Upper lobe of left lung (tissue), 6 donors: Measurements from ENCODE around the gene KRT1. TPM values are rescaled to one million over a fixed set of nuclear protein-coding genes. Genes with fewer than 3 reads are reported as not detected.

Experiments used
- ATAC-seq, 2 donors: fragments of 200-7000 bp; cut with Tn5 transposase; one replicate each; pipeline ENCODE4 v1.9.1; 2022; ENCODE audit warnings: mild to moderate bottlenecking in 2 of 2, moderate library complexity in 2 of 2; ENCODE audit not compliant: low FRiP score in 2 of 2
- DNase-seq, 2 donors: peaks; one replicate each; pipeline ENCODE4 v3.0.0-alpha.2; 2019 to 2020
- H3K27ac ChIP-seq, 4 donors: fragments of 200-600 bp; sonication (generic); one replicate each; pipeline ENCODE4 v1.5.1; 2016 to 2019
- H3K27me3 ChIP-seq, 4 donors: fragments of 200-600 bp; sonication (generic); one replicate each; pipeline ENCODE4 v1.5.1; 2017 to 2019
- H3K36me3 ChIP-seq, 4 donors: fragments of 200-600 bp; sonication (generic); one replicate each; pipeline ENCODE4 v1.5.1; 2016 to 2019
- H3K4me1 ChIP-seq, 4 donors: fragments of 200-600 bp; sonication (generic); one replicate each; pipeline ENCODE4 v1.5.1; 2018 to 2019
- H3K4me3 ChIP-seq, 4 donors: fragments of 200-600 bp; sonication (generic); one replicate each; pipeline ENCODE4 v1.5.1; 2017 to 2019; ENCODE audit warnings: mild to moderate bottlenecking in 2 of 4, moderate library complexity in 1 of 4
- H3K9me3 ChIP-seq, 4 donors: fragments of 200-600 bp; sonication (generic); one replicate each; pipeline ENCODE4 v1.5.1; 2018 to 2019
- EP300 ChIP-seq, 4 donors: sonication (generic); formaldehyde crosslinking; IDR thresholded peaks; one replicate each; pipeline ENCODE4 v1.5.1; 2017; ENCODE audit warnings: antibody characterized with exemption in 4 of 4, control low read depth in 2 of 4
- POLR2A ChIP-seq, 4 donors: fragments of 450-650 bp; IDR thresholded peaks; one replicate each; pipeline ENCODE4 v1.5.1; 2016 to 2017; ENCODE audit warnings: antibody characterized with exemption in 4 of 4, mild to moderate bottlenecking in 2 of 4
- POLR2AphosphoS5 ChIP-seq, 2 donors: sonication (generic); formaldehyde crosslinking; IDR thresholded peaks; one replicate each; pipeline ENCODE4 v1.5.1; 2017; ENCODE audit warnings: antibody characterized with exemption in 2 of 2
- WGBS, 2 donors: methylation state at CpG; one replicate each; pipeline ENCODE4 v1.1.5; 2017 to 2018; 5-methylcytosine and 5-hydroxymethylcytosine counted together
- total RNA-seq, 6 donors: library from RNA; depleted of rRNA in 4 of 6; stranded (reverse); fragments of >200 nt in 4 of 6; gene quantifications; one replicate each; pipeline versions ENCODE4 v1.1.0 to v1.2.1, GENCODE V29; 2016 to 2021
- TF ChIP-seq, protein P1 (sequence below), 6 experiments: fragments of 450-650 bp in 4 of 6; fragments of 200-600 bp in 2 of 6; sonication (generic) in 2 of 6; IDR thresholded peaks; one replicate each; pipeline ENCODE4 v1.5.1; 2016 to 2019; ENCODE audit warnings: antibody characterized with exemption in 6 of 6
- donor health status: DM: no; HTN: no; CAD: no; lungs with moderate emphysema.
- donor health status: DM: no; HTN: yes; CAD: no; lungs with severe emphysema.

The KRT1 gene
- total RNA-seq, 6 donors from 2014 or later: 0.37 to 2.4 TPM; not detected in 4

DNA sequence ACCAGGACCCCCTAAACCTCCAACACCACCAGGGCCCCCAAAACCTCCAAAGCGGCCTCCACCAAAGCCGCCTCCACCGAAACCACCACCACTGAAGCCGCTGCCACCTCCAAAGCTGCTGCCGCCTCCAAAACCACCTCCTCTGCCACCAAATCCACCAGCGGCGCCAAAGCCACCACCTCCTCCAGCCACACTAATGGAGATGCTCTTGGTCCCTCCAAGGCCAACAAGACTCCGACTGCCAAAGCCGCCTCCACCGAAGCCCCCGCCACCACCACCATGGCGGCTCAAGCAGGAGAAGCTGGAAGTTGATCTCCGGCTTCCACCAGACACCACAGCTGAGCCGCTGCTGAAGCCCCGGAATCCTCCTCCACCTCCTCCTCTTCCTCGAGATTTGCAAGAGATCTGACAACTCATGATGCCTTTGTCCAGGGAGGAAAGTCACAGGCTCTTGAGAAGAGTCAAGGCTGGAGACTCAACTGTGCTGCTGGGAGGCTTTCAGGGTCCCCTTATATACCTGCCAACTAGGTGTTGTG is 28.4 kb downstream of the KRT1 start, which contains the start of gene KRT2:
Gene KRT2 (minus strand): TSS at position 486 of the 536 bp plus-strand sequence. CDS start 69 bp downstream, at position 417.
- no peak within 1 kb of the TSS for H3K4me3 ChIP-seq
- no peaks in the 10 kb centered on the region for H3K27me3 ChIP-seq
- peak in 1 of 2 donors; percentile 60 for DNase-seq
- 91 to 97% methylated on average over 11 to 16 of the region's 16 CpGs for WGBS, 2 donors
- no peak for ATAC-seq
- no peak within 1 kb of the TSS for H3K27ac ChIP-seq
- H3K4me1 ChIP-seq: no peaks in the 10 kb centered on the region
- no peaks in the 10 kb centered on the region for H3K9me3 ChIP-seq
- TF ChIP-seq EP300 (IDR thresholded peaks at IDR 0.05) (no peak), POLR2A (IDR thresholded peaks at IDR 0.05) (no peak), POLR2AphosphoS5 (IDR thresholded peaks at IDR 0.05) (no peak)
- TF ChIP-seq, protein P1, sequence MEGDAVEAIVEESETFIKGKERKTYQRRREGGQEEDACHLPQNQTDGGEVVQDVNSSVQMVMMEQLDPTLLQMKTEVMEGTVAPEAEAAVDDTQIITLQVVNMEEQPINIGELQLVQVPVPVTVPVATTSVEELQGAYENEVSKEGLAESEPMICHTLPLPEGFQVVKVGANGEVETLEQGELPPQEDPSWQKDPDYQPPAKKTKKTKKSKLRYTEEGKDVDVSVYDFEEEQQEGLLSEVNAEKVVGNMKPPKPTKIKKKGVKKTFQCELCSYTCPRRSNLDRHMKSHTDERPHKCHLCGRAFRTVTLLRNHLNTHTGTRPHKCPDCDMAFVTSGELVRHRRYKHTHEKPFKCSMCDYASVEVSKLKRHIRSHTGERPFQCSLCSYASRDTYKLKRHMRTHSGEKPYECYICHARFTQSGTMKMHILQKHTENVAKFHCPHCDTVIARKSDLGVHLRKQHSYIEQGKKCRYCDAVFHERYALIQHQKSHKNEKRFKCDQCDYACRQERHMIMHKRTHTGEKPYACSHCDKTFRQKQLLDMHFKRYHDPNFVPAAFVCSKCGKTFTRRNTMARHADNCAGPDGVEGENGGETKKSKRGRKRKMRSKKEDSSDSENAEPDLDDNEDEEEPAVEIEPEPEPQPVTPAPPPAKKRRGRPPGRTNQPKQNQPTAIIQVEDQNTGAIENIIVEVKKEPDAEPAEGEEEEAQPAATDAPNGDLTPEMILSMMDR (IDR thresholded peaks at IDR 0.05): no peak
- no peaks in the 10 kb centered on the region for H3K36me3 ChIP-seq

DNA sequence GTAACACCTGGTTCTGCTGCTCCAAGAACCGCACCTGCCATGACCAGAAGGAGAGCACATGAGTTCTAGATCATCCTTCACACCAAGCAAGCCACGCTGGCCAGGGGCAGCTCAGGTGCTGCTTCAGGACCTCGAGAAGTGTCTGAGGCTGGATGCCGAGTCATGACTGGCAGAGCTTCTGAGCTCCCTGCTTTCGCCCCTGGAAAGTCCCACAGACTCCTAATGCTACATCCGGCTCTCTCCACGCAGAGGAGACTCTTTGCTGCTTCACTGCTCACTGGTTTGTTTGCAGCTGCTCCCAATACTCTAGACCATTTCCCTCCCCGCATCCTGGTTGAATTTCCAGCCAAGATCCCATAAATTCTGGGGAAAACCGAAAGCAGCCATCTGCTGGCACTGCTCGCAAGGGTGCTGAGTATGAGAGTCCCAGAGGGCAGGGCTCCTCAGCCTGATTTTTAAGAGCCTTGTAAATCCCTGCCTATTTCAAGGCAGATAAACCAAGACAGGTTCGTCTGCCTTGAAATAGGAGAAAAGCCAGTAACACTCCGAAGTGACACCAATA is 29.6 kb downstream of the KRT1 start:
- 76 to 82% methylated on average over 11 to 12 of the region's 12 CpGs for WGBS, 2 donors
- DNase-seq (no peak), ATAC-seq (no peak)
- no peaks in the 10 kb centered on the region for H3K36me3 ChIP-seq
- H3K27me3 ChIP-seq: no peaks in the 10 kb centered on the region
- H3K27ac ChIP-seq: no peak overlapping the region
- no peaks in the 10 kb centered on the region for H3K4me1 ChIP-seq
- TF ChIP-seq, protein P1 (IDR thresholded peaks at IDR 0.05): no peak
- TF ChIP-seq EP300 (IDR thresholded peaks at IDR 0.05) (no peak), POLR2AphosphoS5 (IDR thresholded peaks at IDR 0.05) (no peak), POLR2A (IDR thresholded peaks at IDR 0.05) (no peak)
- H3K4me3 ChIP-seq: no peak overlapping the region
- H3K9me3 ChIP-seq: no peaks in the 10 kb centered on the region

DNA sequence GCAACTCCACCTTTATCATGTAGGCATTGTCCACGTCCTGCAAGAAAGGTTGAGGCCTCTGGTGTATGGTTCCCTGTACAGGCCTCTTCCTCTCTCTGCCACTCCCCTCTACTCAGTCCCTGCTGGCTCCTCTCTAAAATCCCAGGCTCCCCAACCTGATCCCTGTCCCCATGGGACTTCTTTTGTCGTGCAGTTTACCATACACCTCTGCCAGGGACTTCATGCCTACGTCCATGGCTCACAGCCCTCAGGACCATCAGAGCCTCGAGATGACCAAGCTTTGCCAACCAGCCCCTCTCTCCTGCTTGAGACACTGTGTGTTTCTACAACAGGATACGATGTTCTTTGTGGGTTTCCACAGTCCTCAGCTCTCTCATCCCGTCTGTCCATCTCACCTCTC is 31.1 kb downstream of the KRT1 start:
- TF ChIP-seq POLR2AphosphoS5 (IDR thresholded peaks at IDR 0.05) (no peak), POLR2A (IDR thresholded peaks at IDR 0.05) (no peak), EP300 (IDR thresholded peaks at IDR 0.05) (no peak)
- TF ChIP-seq, protein P1 (IDR thresholded peaks at IDR 0.05): no peak
- Histone ChIP-seq H3K9me3 (no peaks in the 10 kb centered on the region), H3K4me1 (no peaks in the 10 kb centered on the region), H3K36me3 (no peaks in the 10 kb centered on the region), H3K27me3 (no peaks in the 10 kb centered on the region), H3K27ac (no peak overlapping the region), H3K4me3 (no peak overlapping the region)
- ATAC-seq: no peak
- 72 to 84% methylated on average over 6 of the region's 6 CpGs for WGBS, 2 donors
- DNase-seq: no peak

DNA sequence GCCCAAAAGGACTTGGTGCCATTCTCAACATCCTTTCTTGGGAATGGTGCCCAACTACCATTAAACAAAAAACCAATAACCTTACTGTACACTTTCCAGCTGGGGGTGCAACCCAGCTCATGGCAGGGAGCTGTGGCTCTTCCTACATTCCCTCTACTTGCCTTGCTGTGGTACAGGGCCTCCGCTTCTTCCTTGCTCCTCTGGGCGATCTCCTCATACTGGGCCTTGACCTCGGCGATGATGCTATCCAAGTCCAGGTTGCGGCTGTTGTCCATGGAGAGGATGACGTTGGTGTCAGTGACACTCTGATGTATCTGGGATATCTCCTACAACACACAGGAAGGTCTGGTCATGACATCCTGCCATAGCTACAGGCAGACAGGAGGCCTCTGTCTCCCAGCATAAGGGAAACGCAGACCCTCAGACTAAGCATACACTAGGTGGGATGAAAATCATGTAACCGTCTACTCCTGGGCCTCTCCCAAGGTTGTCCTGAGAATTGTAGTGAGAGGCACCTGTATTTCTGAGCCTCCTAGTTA is 32.1 kb downstream of the KRT1 start:
- TF ChIP-seq EP300 (IDR thresholded peaks at IDR 0.05) (no peak), POLR2A (IDR thresholded peaks at IDR 0.05) (no peak), POLR2AphosphoS5 (IDR thresholded peaks at IDR 0.05) (no peak)
- TF ChIP-seq, protein P1 (IDR thresholded peaks at IDR 0.05): no peak
- no peak overlapping the region for H3K4me3 ChIP-seq
- H3K4me1 ChIP-seq: no peaks in the 10 kb centered on the region
- no peak overlapping the region for H3K27ac ChIP-seq
- WGBS, 2 donors: 95 to 97% methylated on average over 7 to 8 of the region's 8 CpGs
- no peaks in the 10 kb centered on the region for H3K9me3 ChIP-seq
- no peaks in the 10 kb centered on the region for H3K36me3 ChIP-seq
- no peak for ATAC-seq
- no peak for DNase-seq
- no peaks in the 10 kb centered on the region for H3K27me3 ChIP-seq
